ENCODE data around the gene FKBP6.
"Not testable (repeated sequence)": the region's sequence is repeated elsewhere in the genome, so short reads cannot be mapped to it uniquely, and the experiment has no call there.

The FKBP6 gene

GRCh38 chr7:73369009-73369408, 41.0 kb downstream of the FKBP6 start (continued):
- TF ChIP-seq ATF2 (tag by site-specific recombination; IDR thresholded peaks at IDR 0.05; ENCODE audit: low read depth) (no peak), ZNF549 (tag by site-specific recombination; IDR thresholded peaks at IDR 0.05) (no peak), ZNF654 (tag by site-specific recombination; IDR thresholded peaks at IDR 0.05; ENCODE audit: low read depth) (no peak)

GRCh38 chr7:73369622-73370021, 41.7 kb downstream of the FKBP6 start:
- POLR2A ChIA-PET, result no interaction called here
- TF ChIP-seq ZNF133 (tag by site-specific recombination; IDR thresholded peaks at IDR 0.05) (no peak), SCRT2 (tag by site-specific recombination; IDR thresholded peaks at IDR 0.05) (peak; percentile 69; the same call in 1 of the 2 replicates), SCRT1 (tag by site-specific recombination; IDR thresholded peaks at IDR 0.05; ENCODE audit: borderline replicate concordance) (peak; percentile 32; the same call in 1 of the 2 replicates), ZNF48 (tag by site-specific recombination; IDR thresholded peaks at IDR 0.05) (no peak), ZNF645 (tag by site-specific recombination; IDR thresholded peaks at IDR 0.05) (no peak), GFI1B (tag by site-specific recombination; IDR thresholded peaks at IDR 0.05) (no peak), ZBTB20 (tag by site-specific recombination; IDR thresholded peaks at IDR 0.05) (no peak), ZNF155 (tag by site-specific recombination; IDR thresholded peaks at IDR 0.05) (no peak), ZNF510 (tag by site-specific recombination; IDR thresholded peaks at IDR 0.05; ENCODE audit: insufficient replicate concordance) (no peak)
- H3K4me1 ChIP-seq (ENCODE audit: control insufficient read depth, insufficient read depth, low read length), result no peaks in the 10 kb centered on the region
- no peaks in the 10 kb centered on the region for H3K9me3 ChIP-seq (ENCODE audit: control insufficient read depth, insufficient read depth, low read depth, low read length)
- CTCF ChIA-PET, result no interaction called here
- H3K4me3 ChIP-seq (ENCODE audit: low read depth, low read length), result no peak overlapping the region
- H3K36me3 ChIP-seq (ENCODE audit: control insufficient read depth in 2 of 2, insufficient read depth in 1 of 2, low read length in 2 of 2), result no peaks in the 10 kb centered on the region
- H3K27ac ChIP-seq (ENCODE audit: extremely low read depth, low read depth, low read length), result no peak overlapping the region

GRCh38 chr7:73373741-73374140, 45.8 kb downstream of the FKBP6 start:
- no peaks in the 10 kb centered on the region for H3K36me3 ChIP-seq (ENCODE audit: control insufficient read depth in 2 of 2, insufficient read depth in 1 of 2, low read length in 2 of 2)
- POLR2A ChIA-PET, result no interaction called here
- H3K9me3 ChIP-seq (ENCODE audit: control insufficient read depth, insufficient read depth, low read depth, low read length), result no peaks in the 10 kb centered on the region
- no peak overlapping the region for H3K4me3 ChIP-seq (ENCODE audit: low read depth, low read length)
- CTCF ChIA-PET, result no interaction called here
- TF ChIP-seq ZNF747 (tag by site-specific recombination; IDR thresholded peaks at IDR 0.05), result no peak
- no peak for TF ChIP-seq ZNF488 (tag by site-specific recombination; IDR thresholded peaks at IDR 0.05)
- TF ChIP-seq ZNF341 (tag by site-specific recombination; IDR thresholded peaks at IDR 0.05; ENCODE audit: low read depth), result no peak
- TF ChIP-seq OSR2 (tag by site-specific recombination; IDR thresholded peaks at IDR 0.05), result no peak
- no peak for TF ChIP-seq ZNF211 (tag by site-specific recombination; IDR thresholded peaks at IDR 0.05; ENCODE audit: low read depth)
- no peak for TF ChIP-seq ZNF133 (tag by site-specific recombination; IDR thresholded peaks at IDR 0.05)
- no peak for TF ChIP-seq ZNF639 (tag by site-specific recombination; IDR thresholded peaks at IDR 0.05)
- TF ChIP-seq RBAK (tag by site-specific recombination; IDR thresholded peaks at IDR 0.05), result no peak
- no peak for TF ChIP-seq FEZF1 (tag by site-specific recombination; IDR thresholded peaks at IDR 0.05)
- no peak for TF ChIP-seq ZNF132 (tag by site-specific recombination; IDR thresholded peaks at IDR 0.05; ENCODE audit: borderline replicate concordance)
- no peak for TF ChIP-seq BCL11B (tag by site-specific recombination; IDR thresholded peaks at IDR 0.05; ENCODE audit: low read depth)
- TF ChIP-seq PATZ1 (tag by site-specific recombination; IDR thresholded peaks at IDR 0.05), result no peak
- no peak for TF ChIP-seq ZBTB8A (tag by site-specific recombination; IDR thresholded peaks at IDR 0.05)
- no peak for TF ChIP-seq ZNF626 (tag by site-specific recombination; IDR thresholded peaks at IDR 0.05)
- no peak overlapping the region for H3K27ac ChIP-seq (ENCODE audit: extremely low read depth, low read depth, low read length)
- H3K4me1 ChIP-seq (ENCODE audit: control insufficient read depth, insufficient read depth, low read length), result no peaks in the 10 kb centered on the region

- CTCF ChIA-PET; H3K27ac ChIP-seq (ENCODE audit: extremely low read depth, low read depth, low read length); POLR2A ChIA-PET; H3K36me3 ChIP-seq (ENCODE audit: control insufficient read depth in 2 of 2, insufficient read depth in 1 of 2, low read length in 2 of 2); H3K9me3 ChIP-seq (ENCODE audit: control insufficient read depth, insufficient read depth, low read depth, low read length); H3K4me3 ChIP-seq (ENCODE audit: low read depth, low read length); H3K4me1 ChIP-seq (ENCODE audit: control insufficient read depth, insufficient read depth, low read length): not testable (repeated sequence)
These were observed 48.3 kb downstream of the FKBP6 start for GRCh38 chr7:73376262-73376661.

Measured in HEK293 (cell line).